NCI-H2171 (cell line): ENCODE results near the gene SIGLEC8.
"Not testable (repeated sequence)": the region's sequence is repeated elsewhere in the genome, so short reads cannot be mapped to it uniquely, and the experiment has no call there.

Experiments
- DNase-seq: peaks from one replicate; lab custom pipeline; 2025; lab: John Stamatoyannopoulos, UW

SIGLEC8 gene

DNA sequence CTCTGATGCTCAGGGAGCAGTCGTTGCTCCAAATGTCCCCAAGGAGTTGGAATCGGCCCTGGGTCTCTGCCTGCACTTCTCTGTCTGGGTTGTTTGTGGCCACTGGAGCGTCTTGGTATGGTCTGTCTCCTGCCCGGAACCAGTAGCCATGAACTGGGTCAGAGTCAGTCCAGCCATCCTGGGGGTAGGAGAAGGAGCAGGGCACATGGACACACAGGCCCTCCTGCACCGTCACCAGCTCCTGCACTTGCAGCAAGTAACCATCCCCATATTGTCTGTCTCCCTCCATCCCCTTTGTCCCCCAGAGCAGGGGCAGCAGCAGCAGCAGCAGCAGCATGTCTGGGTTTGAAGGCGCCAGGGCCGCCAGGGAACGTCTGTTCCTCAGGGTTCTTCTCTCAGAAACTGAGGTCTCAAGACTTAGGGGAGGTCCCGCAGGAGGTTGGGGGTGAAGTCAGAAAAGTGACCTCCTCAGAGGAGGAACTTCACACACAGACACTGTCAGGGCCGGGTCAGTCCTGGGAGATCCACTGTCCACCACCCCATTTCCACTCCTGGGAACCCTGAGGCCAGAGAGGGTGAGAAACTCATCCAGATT, at the start of gene SIGLEC8:
TSS of gene SIGLEC8 (minus strand) at position 404 of the 595 bp plus-strand sequence. CDS start at position 337, 67 bp downstream.
- DNase-seq, result no peak

- no peak for DNase-seq
These were observed 49.4 kb upstream of the SIGLEC8 start for GRCh38 chr19:51507640-51508058.

- DNase-seq, result no peak
These were observed 48.9 kb upstream of the SIGLEC8 start for GRCh38 chr19:51507192-51507591.

- no peak for DNase-seq
These were observed 47.6 kb upstream of the SIGLEC8 start for GRCh38 chr19:51505904-51506303.

GRCh38 chr19:51503896-51504295, 45.6 kb upstream of the SIGLEC8 start:
- DNase-seq, result no peak

- DNase-seq, result no peak
These were observed 45.1 kb upstream of the SIGLEC8 start for GRCh38 chr19:51503286-51503817.

DNA sequence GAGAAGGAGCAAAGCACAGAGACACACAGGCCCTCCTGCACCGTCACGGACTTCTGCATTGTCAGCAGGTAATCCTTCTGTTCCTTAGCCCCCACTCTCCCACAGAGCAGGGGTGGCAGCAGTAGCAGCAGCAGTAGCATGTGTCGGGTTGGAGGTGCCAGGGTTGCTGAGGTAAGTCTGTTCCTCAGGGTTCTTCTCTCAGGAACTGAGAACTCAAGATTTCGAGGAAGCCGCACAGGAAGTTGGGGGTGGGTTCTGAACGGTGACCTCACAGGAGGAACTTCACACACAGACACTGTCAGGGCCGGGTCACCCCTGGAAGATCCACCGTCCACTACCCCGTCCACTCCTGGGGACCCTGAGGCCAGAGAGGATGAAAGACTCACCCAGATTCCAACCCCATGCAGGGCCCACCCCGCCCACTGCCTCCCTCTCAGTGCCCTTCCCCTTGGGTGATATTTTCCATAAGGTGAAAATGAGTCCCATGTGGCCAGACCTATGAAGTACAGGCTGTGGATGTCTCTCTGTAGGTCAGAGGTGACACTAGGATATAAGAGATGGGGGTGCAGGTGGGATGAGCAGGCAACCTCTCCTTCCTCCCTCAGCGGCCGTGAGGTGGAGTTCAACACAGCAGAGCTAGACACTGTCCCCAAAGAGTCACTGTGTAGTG, 43.5 kb upstream of the SIGLEC8 start, which contains the start of gene SIGLEC12:
TSS of gene SIGLEC12 (minus strand) at position 207 of the 670 bp plus-strand sequence. CDS start at position 140, 67 bp downstream.
- no peak for DNase-seq

GRCh38 chr19:51500931-51501330, 42.7 kb upstream of the SIGLEC8 start:
- not testable (repeated sequence) for DNase-seq

GRCh38 chr19:51497666-51498065, 39.4 kb upstream of the SIGLEC8 start:
- no peak for DNase-seq

DNA sequence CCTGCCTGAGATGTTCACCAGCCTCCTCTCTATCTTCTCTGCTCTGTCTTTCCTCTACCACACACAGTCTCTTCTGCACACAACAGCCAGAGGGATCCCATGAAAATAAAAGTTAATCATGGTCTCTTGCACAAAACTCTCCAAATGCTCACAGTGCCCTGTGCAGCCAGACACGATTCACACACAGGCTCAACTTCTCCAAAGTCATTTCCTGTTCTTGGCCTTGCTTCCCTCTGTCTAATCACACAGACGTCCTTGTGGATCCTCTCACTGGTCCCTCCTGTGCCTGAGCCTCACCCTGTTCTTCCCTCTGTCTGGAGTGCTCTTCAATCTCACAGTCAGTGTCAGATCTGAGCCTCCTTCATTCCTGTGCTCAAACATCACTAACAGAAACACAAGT, 35.5 kb upstream of the SIGLEC8 start:
- no peak for DNase-seq

DNA sequence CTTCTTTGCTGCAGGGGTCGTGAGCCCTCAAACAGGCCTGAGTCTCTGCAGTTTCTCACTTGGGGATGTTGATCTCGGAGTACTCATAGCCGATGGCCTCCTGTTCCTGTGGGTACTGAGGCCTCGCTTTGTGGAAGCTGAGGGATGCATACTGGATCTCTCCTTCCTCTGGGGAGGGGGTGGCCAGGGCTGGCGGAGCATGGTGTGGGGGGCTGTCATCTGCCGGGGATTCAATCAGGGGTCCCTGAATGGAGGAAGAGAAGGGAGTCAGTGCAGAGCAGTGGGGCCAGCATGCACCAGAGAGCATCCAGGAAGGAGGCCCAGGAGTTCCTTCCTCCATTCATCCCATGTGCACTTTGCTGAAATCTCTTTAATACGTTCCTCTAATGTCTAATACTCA, 33.3 kb upstream of the SIGLEC8 start:
- DNase-seq, result no peak

GRCh38 chr19:51490676-51491075, 32.4 kb upstream of the SIGLEC8 start:
- no peak for DNase-seq

DNA sequence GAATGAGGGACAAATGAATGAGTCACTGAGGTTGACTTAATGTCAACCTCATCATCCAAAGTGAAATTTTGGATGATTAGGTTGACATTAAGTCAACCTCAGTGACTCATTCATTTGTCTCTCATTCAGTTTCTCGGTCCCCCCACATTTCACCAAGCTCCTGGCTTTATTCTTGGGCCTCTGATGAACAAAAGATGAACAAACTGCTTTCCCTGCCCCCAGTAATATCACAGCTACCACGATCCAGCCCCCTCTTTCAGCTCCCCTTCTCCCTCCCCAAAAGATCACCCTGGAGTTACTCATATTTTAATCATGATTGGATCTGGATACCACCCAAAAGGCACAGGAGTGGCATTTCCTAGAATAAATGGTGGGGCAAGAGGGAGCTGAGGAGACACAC, 30.9 kb upstream of the SIGLEC8 start:
- DNase-seq, result no peak

DNA sequence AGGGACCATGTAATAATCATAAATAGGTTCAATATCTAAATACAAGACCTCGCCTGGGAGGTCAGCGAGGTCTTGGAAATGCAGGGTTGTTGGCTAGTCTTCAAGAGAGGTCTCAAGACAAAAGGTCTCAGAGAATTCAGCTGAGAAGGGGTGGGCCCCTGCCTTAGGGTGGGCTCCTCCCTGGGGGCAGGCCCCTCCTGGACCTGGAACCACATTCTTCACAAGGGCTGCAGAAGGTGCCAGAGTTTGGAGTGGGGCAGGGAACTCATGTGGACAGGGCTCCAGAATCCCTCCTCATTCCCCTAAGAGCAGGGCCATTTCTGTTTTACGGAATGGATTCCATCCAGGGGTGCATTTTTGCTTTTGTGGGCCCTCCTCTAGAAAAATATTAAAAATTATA, 30.2 kb upstream of the SIGLEC8 start:
- DNase-seq, result no peak

DNA sequence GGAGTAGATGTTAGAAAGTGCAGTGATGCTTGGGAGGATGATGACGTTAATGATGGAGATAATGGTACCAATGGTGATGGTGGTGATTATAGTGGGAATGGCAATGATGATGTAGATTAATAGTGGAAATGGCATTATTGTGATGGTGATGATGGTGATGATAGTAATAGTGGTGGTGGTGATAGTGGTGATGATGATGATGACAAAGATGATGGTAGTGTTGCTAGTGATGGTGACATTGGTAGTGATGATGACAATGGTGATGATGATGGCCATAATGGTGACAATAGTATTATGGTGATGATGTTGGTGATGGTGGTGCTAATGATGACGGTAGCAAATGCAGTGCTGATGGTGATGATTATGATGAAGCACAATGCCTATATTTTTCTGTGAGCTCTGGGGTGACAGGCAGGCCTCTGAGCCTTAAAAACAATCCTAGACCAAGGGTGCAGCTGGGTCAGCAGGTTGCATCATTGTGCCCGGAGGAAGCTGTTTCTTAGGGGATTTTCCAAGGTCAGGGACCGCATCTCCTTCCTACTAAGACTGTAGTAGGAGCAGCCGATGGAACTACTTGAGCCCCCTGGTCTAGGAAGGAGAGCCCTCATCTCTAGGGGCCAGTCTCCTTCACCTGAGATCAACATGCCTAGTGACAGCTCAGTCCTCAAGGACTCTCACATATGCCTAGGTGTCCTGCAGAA, 27.9 kb upstream of the SIGLEC8 start:
- no peak for DNase-seq

DNA sequence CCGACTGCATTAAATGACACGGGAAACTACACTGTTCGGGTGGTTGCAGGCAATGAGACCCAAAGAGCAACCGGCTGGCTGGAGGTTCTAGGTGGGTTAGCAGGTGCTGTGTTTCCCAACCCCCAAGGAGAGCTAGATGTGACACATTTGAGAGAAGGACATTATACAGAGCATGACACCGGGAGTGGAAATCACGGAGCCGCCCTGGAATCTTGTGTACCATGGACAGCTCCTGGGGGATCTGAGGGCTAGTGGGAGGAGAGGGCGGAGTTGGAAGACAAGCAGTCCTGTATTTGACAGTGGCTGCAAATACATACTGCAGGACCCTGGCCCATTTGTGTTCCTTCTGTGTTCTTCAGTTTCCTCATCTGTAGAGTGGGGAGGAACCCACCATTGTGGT, 22.3 kb upstream of the SIGLEC8 start:
- DNase-seq, result no peak

DNA sequence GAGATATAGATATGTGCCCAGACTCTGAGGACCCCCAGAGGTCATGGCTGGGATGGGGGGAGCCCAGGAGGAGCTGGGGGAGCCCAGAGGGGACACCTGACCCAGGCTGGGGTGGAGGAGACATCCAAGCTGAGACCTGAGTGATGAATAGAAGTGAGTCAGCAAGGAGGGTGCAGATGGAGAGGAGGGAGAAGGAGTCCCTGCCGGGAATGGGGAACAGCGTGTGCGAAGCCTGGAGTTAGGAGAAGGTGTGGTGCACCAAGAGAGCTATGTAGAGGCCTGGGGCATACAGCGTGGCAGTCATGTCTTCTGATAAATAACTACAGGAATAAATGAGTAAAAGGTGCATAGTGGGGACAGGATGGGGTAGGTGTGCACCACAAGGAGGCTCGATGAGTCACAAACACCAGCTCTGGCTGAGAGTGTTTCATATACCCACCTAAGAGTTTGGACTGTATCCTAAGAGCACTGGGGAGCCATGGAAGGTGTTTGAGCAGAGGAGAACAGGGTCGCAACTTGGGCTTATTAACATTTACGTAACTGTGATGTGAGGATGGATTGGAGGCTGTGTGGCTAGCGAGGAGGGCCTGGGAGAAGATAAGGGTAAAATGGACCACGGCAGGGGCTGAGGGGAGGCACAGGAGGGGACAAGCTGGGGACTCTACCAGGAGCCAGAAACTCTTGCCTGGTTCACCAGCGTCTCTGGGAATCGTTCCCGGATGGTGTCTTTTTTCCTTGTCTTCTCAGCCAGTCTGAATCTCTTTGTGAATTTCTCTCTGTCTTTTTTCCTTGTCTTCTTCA, 21.5 kb upstream of the SIGLEC8 start:
- no peak for DNase-seq

DNA sequence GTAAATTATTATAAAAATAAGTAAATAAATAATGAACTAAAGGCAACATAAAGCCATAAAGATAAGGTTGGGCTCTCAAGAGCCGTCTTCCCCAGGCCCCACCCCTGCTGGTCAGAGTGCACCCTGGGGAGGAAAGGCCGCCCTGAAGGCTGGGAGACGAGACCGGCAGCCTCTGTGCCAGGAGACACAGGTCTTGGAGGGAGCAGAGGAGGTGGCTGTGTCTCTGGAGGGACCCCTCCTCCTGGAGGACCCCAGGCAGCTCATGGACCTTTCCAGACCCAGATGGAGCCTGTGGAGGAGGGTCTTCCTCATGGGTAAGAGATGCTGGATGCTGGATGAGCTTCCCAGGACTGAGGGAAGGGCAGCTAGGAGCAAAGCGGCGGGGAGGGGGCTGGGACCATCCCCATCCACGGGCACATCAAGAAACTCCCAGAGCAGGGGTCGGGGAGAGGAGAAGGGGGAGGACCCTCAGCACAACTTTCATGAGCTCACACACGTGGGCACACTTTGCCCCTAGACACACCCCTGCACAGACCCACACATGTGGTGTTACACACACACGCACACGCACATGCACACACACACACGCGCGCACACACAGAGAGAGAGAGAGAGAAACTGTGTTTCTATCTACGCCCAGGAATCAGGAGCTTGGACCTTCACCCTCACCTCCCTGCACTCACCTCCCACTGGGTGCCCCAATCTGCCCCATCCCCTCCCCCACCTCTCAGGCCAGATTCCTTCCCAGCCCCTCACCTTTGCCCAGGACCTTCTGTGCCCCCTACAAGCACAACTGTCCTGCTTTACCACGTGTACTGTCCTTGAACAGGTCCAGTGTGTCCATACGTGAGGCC, 20.4 kb upstream of the SIGLEC8 start, which contains the start of gene CEACAM18:
TSS of gene CEACAM18 (plus strand) at position 159 of the 854 bp plus-strand sequence.
- no peak for DNase-seq

GRCh38 chr19:51477344-51477743, 19.1 kb upstream of the SIGLEC8 start:
- DNase-seq, result no peak

GRCh38 chr19:51476164-51476563, 17.9 kb upstream of the SIGLEC8 start:
- no peak for DNase-seq
